Activated CD8-positive, alpha-beta T cell treated with anti-CD3 and anti-CD28 coated beads for 36 hours (primary cell): ENCODE results near the gene CAVIN2. TPM values are rescaled to one million over a fixed set of nuclear protein-coding genes. Genes with fewer than 3 reads are reported as not detected.

ENCODE experiments used
- ATAC-seq: fragments of 200-7000 bp; cut with Tn5 transposase; one replicate; pipeline ENCODE4 v1.10.0; 2021; ENCODE audit warnings: mild to moderate bottlenecking, moderate library complexity
- CTCF ChIA-PET: fragments of 350-600 bp; sonication (Branson Sonifier 250); formaldehyde crosslinking; loops from one replicate; lab custom pipeline; 2021; ENCODE audit warnings: antibody characterized with exemption; lab: Charles Lee
- POLR2A ChIA-PET: fragments of 350-600 bp; sonication (Branson Sonifier 250); formaldehyde crosslinking; loops from one replicate; lab custom pipeline; 2021; ENCODE audit warnings: antibody characterized with exemption; lab: Charles Lee
- DNase-seq: peaks from one replicate; pipeline ENCODE4 v3.0.0-alpha.2; 2020
- H3K27ac Mint-ChIP-seq: one replicate; pipeline ENCODE4 v1.8.0; 2021; ENCODE audit warnings: mild to moderate bottlenecking, mixed read lengths
- H3K27me3 Mint-ChIP-seq: one replicate; pipeline ENCODE4 v1.8.0; 2021; ENCODE audit warnings: mixed read lengths
- H3K36me3 Mint-ChIP-seq: one replicate; pipeline ENCODE4 v1.8.0; 2021; ENCODE audit warnings: low read depth, mixed read lengths
- H3K4me1 Mint-ChIP-seq: one replicate; pipeline ENCODE4 v1.8.0; 2021; ENCODE audit warnings: low read depth, mixed read lengths
- H3K4me3 Mint-ChIP-seq: one replicate; pipeline ENCODE4 v1.8.0; 2021; ENCODE audit warnings: mild to moderate bottlenecking, moderate library complexity, mixed read lengths
- H3K9me3 Mint-ChIP-seq: one replicate; pipeline ENCODE4 v1.8.0; 2021; ENCODE audit warnings: mixed read lengths
- intact Hi-C: fragments of 100-400 bp; cut with micrococcal nuclease; formaldehyde crosslinking; loops from one replicate; pipeline ENCODE4 v1.10.0; 2022
- total RNA-seq, 2 experiments: library from RNA; stranded (reverse); gene quantifications; one replicate each; pipeline ENCODE4 v1.2.3, GENCODE V29; 2021
- TF ChIP-seq, protein P1 (sequence below): fragments of 200-600 bp; IDR thresholded peaks from one replicate; pipeline ENCODE4 v1.8.0; 2022; ENCODE audit warnings: antibody characterized with exemption, mild to moderate bottlenecking

CAVIN2 gene
- total RNA-seq, 2 experiments from 2014 or later: not detected

- ChIA-PET POLR2A (no interaction called here), CTCF (no interaction called here)
- H3K27me3 Mint-ChIP-seq: peaks cover 8% of the 10 kb centered on the region
These were observed 19.3 kb upstream of the CAVIN2 start for GRCh38 chr2:191866195-191866594.

GRCh38 chr2:191864628-191865374, 17.9 kb upstream of the CAVIN2 start:
- DNase-seq (no peak), ATAC-seq (no peak)
- H3K4me1 Mint-ChIP-seq: no peaks in the 10 kb centered on the region
- H3K36me3 Mint-ChIP-seq: no peaks in the 10 kb centered on the region
- TF ChIP-seq, protein P1, sequence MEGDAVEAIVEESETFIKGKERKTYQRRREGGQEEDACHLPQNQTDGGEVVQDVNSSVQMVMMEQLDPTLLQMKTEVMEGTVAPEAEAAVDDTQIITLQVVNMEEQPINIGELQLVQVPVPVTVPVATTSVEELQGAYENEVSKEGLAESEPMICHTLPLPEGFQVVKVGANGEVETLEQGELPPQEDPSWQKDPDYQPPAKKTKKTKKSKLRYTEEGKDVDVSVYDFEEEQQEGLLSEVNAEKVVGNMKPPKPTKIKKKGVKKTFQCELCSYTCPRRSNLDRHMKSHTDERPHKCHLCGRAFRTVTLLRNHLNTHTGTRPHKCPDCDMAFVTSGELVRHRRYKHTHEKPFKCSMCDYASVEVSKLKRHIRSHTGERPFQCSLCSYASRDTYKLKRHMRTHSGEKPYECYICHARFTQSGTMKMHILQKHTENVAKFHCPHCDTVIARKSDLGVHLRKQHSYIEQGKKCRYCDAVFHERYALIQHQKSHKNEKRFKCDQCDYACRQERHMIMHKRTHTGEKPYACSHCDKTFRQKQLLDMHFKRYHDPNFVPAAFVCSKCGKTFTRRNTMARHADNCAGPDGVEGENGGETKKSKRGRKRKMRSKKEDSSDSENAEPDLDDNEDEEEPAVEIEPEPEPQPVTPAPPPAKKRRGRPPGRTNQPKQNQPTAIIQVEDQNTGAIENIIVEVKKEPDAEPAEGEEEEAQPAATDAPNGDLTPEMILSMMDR: no peak
- H3K4me3 Mint-ChIP-seq: no peak overlapping the region
- no peak overlapping the region for H3K27ac Mint-ChIP-seq
- ChIA-PET POLR2A (no interaction called here), CTCF (interaction anchor here (0.6 to 0.9 kb wide), 2 partner anchors 297 to 298 kb away, joined by 3 read pairs; no protein-coding TSS in a partner anchor)
- H3K27me3 Mint-ChIP-seq: peaks cover 8% of the 10 kb centered on the region
- intact Hi-C loops: no loop called here
- no peaks in the 10 kb centered on the region for H3K9me3 Mint-ChIP-seq

More at GRCh38 chr2:191866195-191866594, 19.3 kb upstream of the CAVIN2 start:
- ATAC-seq (no peak), DNase-seq (no peak)
- TF ChIP-seq, protein P1: no peak
- intact Hi-C loops: no loop called here
- Mint-ChIP-seq H3K9me3 (no peaks in the 10 kb centered on the region), H3K4me3 (no peak overlapping the region), H3K4me1 (no peaks in the 10 kb centered on the region), H3K36me3 (no peaks in the 10 kb centered on the region), H3K27ac (no peak overlapping the region)

- TF ChIP-seq, protein P1: no peak
- Mint-ChIP-seq H3K27me3 (peaks cover 8% of the 10 kb centered on the region), H3K27ac (no peak overlapping the region), H3K4me3 (no peak overlapping the region), H3K4me1 (no peaks in the 10 kb centered on the region), H3K36me3 (no peaks in the 10 kb centered on the region), H3K9me3 (no peaks in the 10 kb centered on the region)
- intact Hi-C loops: no loop called here
- DNase-seq (no peak), ATAC-seq (no peak)
- ChIA-PET CTCF (interaction anchor here (0.6 to 0.9 kb wide), 2 partner anchors 297 to 298 kb away, joined by 3 read pairs; no protein-coding TSS in a partner anchor), POLR2A (no interaction called here)
These were observed 17.1 kb upstream of the CAVIN2 start for GRCh38 chr2:191863988-191864387.

DNA sequence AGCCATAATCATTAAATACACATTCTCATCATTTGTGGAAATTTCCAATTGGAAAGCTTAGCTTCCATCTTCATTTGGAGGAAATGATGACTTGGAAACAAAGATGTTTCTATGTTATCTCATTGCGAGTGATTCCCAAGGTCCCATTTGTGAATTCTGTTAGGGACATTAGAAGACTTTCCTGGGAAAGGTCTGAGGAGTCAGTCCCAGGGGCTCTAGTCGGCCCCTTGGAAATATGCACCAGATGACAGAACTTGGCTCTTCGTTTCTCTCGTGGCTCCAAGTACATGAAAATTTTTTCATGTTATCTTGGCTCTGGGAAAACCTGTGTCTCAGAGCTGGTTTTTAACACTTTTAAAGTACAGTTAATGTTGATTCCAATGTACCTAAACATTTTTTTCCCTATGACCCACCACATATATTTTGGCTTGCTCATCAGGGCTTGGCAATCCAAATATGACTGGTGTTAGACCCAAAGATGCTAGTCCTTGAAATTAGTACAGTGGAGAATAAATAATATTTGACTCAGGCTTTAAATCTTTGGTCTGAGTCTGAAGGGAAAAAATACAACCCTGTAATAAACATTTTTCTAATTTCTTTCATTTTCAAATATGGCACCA, 15.4 kb upstream of the CAVIN2 start:
- Mint-ChIP-seq H3K9me3 (no peaks in the 10 kb centered on the region), H3K27me3 (peaks cover 6% of the 10 kb centered on the region), H3K27ac (no peak overlapping the region), H3K36me3 (no peaks in the 10 kb centered on the region), H3K4me1 (no peaks in the 10 kb centered on the region), H3K4me3 (no peak overlapping the region)
- CTCF ChIA-PET: interaction anchor here (0.7 to 1.4 kb wide), 3 partner anchors 8 to 82 kb away, joined by 3 to 6 read pairs (median 3); no protein-coding TSS in a partner anchor
- intact Hi-C loops: no loop called here
- TF ChIP-seq, protein P1: no peak
- DNase-seq: no peak
- POLR2A ChIA-PET: no interaction called here
- ATAC-seq: no peak
